Omental fat pad (tissue), 4 donors: ENCODE results near the gene SLC38A10. TPM values are rescaled to one million over a fixed set of nuclear protein-coding genes. Genes with fewer than 3 reads are reported as not detected.

Experiments used
- ATAC-seq: fragments of 150-250 bp; one replicate; pipeline ENCODE4 v1.9.1; 2016; ENCODE audit warnings: mild to moderate bottlenecking, moderate library complexity; ENCODE audit not compliant: low FRiP score
- DNase-seq: peaks from one replicate; pipeline ENCODE4 v3.0.0-alpha.2; 2019; ENCODE audit warnings: low spot score
- CTCF ChIP-seq, 3 donors: fragments of 450-650 bp; IDR thresholded peaks; one replicate each; pipeline ENCODE4 v1.5.1; 2016 to 2017; ENCODE audit warnings: antibody characterized with exemption in 3 of 3, mild to moderate bottlenecking in 3 of 3, moderate library complexity in 2 of 3
- total RNA-seq, 4 donors: library from RNA; depleted of rRNA; stranded (reverse); fragments of >200 nt; gene quantifications; one replicate each; pipeline ENCODE4 v1.1.0, GENCODE V29; 2016

The SLC38A10 gene
- total RNA-seq, 4 donors from 2014 or later = 61.2 to 126 (median 75.6) TPM

GRCh38 chr17:81209141-81209540 is 86.0 kb downstream of the SLC38A10 start:
- TF ChIP-seq CTCF (IDR thresholded peaks at IDR 0.05) = no peak
- DNase-seq = no peak
- ATAC-seq = no peak

GRCh38 chr17:81208651-81209050 is 86.5 kb downstream of the SLC38A10 start:
- TF ChIP-seq CTCF (IDR thresholded peaks at IDR 0.05) = no peak
- ATAC-seq (no peak), DNase-seq (no peak)

- no peak for TF ChIP-seq CTCF (IDR thresholded peaks at IDR 0.05)
- no peak for ATAC-seq
- DNase-seq = no peak
Observed at GRCh38 chr17:81207610-81208581, 87.2 kb downstream of the SLC38A10 start.

- DNase-seq (no peak), ATAC-seq (no peak)
- no peak for TF ChIP-seq CTCF (IDR thresholded peaks at IDR 0.05)
Observed at GRCh38 chr17:81206657-81207056, 88.5 kb downstream of the SLC38A10 start.

- no peak for ATAC-seq
- no peak for DNase-seq
- no peak for TF ChIP-seq CTCF (IDR thresholded peaks at IDR 0.05)
Observed at GRCh38 chr17:81206166-81206565, 88.9 kb downstream of the SLC38A10 start.

GRCh38 chr17:81204578-81204977 is 90.5 kb downstream of the SLC38A10 start:
- ATAC-seq (no peak), DNase-seq (no peak)
- no peak for TF ChIP-seq CTCF (IDR thresholded peaks at IDR 0.05)

GRCh38 chr17:81203136-81203535 is 92.0 kb downstream of the SLC38A10 start:
- no peak for TF ChIP-seq CTCF (IDR thresholded peaks at IDR 0.05)
- DNase-seq = no peak
- no peak for ATAC-seq
